Gastrocnemius medialis (tissue), 4 donors: Measurements from ENCODE around the gene PIGX.

Source experiments
- CTCF ChIP-seq, 5 experiments: fragments of 450-650 bp in 3 of 5; fragments of 200-600 bp in 2 of 5; sonication (generic) in 2 of 5; IDR thresholded peaks in 4 of 5; conservative IDR thresholded peaks in 1 of 5; 1 replicate in 4 of 5; 2 replicates in 1 of 5; pipeline ENCODE4 v1.5.1; 2016 to 2019; ENCODE audit warnings: antibody characterized with exemption in 5 of 5, mild to moderate bottlenecking in 3 of 5, moderate library complexity in 3 of 5
- POLR2A ChIP-seq, 2 donors: fragments of 450-650 bp; IDR thresholded peaks; one replicate each; pipeline ENCODE4 v1.6.1; 2017; ENCODE audit warnings: antibody characterized with exemption in 2 of 2, mild to moderate bottlenecking in 2 of 2, moderate library complexity in 2 of 2

GRCh38 chr3:196753201-196753600, 41.0 kb downstream of the PIGX start:
- TF ChIP-seq POLR2A (IDR thresholded peaks at IDR 0.05) (no peak), CTCF (IDR thresholded peaks at IDR 0.05 in 4 of 5, conservative IDR thresholded peaks at IDR 0.05 in 1 of 5) (no peak)
